Stimulated activated CD4-positive, alpha-beta T cell treated with anti-CD3 and anti-CD28 coated beads, TNF-alpha, amount 100 ng/mL, for 4 hours (primary cell): ENCODE measurements around the gene SLC35F3.
"Not testable (repeated sequence)": the region's sequence is repeated elsewhere in the genome, so short reads cannot be mapped to it uniquely, and the experiment has no call there.

Source experiments
- DNase-seq, 3 experiments: peaks; one replicate each; pipeline ENCODE4 v3.0.0-alpha.2; 2020; ENCODE audit warnings: low read depth in 3 of 3

Gene SLC35F3

GRCh38 chr1:234106032-234106431 is 201.6 kb downstream of the SLC35F3 start:
- no peak for DNase-seq

- no peak for DNase-seq
These were observed 203.0 kb downstream of the SLC35F3 start for GRCh38 chr1:234107416-234108021.

- no peak for DNase-seq
These were observed 204.4 kb downstream of the SLC35F3 start for GRCh38 chr1:234108921-234109320.

- no peak for DNase-seq
These were observed 205.4 kb downstream of the SLC35F3 start for GRCh38 chr1:234109840-234110239.

- DNase-seq: no peak
These were observed 207.1 kb downstream of the SLC35F3 start for GRCh38 chr1:234111458-234112142.

GRCh38 chr1:234114648-234115307 is 210.3 kb downstream of the SLC35F3 start:
- no peak for DNase-seq

GRCh38 chr1:234118911-234119310 is 214.4 kb downstream of the SLC35F3 start:
- DNase-seq: no peak

- DNase-seq: no peak
These were observed 215.0 kb downstream of the SLC35F3 start for GRCh38 chr1:234119431-234119830.

- no peak for DNase-seq
These were observed 216.0 kb downstream of the SLC35F3 start for GRCh38 chr1:234120327-234120944.

- DNase-seq: not testable (repeated sequence)
These were observed 217.2 kb downstream of the SLC35F3 start for GRCh38 chr1:234121659-234122058.

- not testable (repeated sequence) for DNase-seq
These were observed 218.1 kb downstream of the SLC35F3 start for GRCh38 chr1:234122571-234122970.

- DNase-seq: no peak
These were observed 219.4 kb downstream of the SLC35F3 start for GRCh38 chr1:234123867-234124266.

- DNase-seq: no peak
These were observed 220.8 kb downstream of the SLC35F3 start for GRCh38 chr1:234125283-234125682.

- no peak for DNase-seq
These were observed 221.2 kb downstream of the SLC35F3 start for GRCh38 chr1:234125714-234126113.

- no peak for DNase-seq
These were observed 222.7 kb downstream of the SLC35F3 start for GRCh38 chr1:234127026-234127671.

- DNase-seq: no peak
These were observed 228.3 kb downstream of the SLC35F3 start for GRCh38 chr1:234132795-234133194.

- DNase-seq: no peak
These were observed 230.4 kb downstream of the SLC35F3 start for GRCh38 chr1:234134878-234135277.

GRCh38 chr1:234135501-234135900 is 231.0 kb downstream of the SLC35F3 start:
- no peak for DNase-seq

- DNase-seq: no peak
These were observed 231.6 kb downstream of the SLC35F3 start for GRCh38 chr1:234136073-234136472.

- DNase-seq: no peak
These were observed 235.5 kb downstream of the SLC35F3 start for GRCh38 chr1:234139966-234140365.

- DNase-seq: no peak
These were observed 235.9 kb downstream of the SLC35F3 start for GRCh38 chr1:234140388-234140787.

GRCh38 chr1:234141006-234141405 is 236.5 kb downstream of the SLC35F3 start:
- DNase-seq: no peak
